ENCODE data around the gene TAAR8.
A peak's percentile ranks its signal among the peaks of the same experiment; 100 is the strongest.
"Not testable (repeated sequence)": the region's sequence is repeated elsewhere in the genome, so short reads cannot be mapped to it uniquely, and the experiment has no call there.

TAAR8 gene

GRCh38 chr6:132552372-132552771 is at the start of gene TAAR8:
Gene TAAR8 (plus strand): TSS chr6:132552672. CDS start chr6:132552693, 21 bp downstream.
- DNase-seq (ENCODE audit: low read depth, low spot score): no peak
- no peak within 1 kb of the TSS for H3K27ac ChIP-seq

- no peak overlapping the region for H3K27ac ChIP-seq
- no peak for DNase-seq (ENCODE audit: low read depth, low spot score)
Observed at GRCh38 chr6:132504757-132505156, 47.7 kb upstream of the TAAR8 start.

GRCh38 chr6:132505158-132505557 is 47.3 kb upstream of the TAAR8 start:
- no peak overlapping the region for H3K27ac ChIP-seq
- DNase-seq (ENCODE audit: low read depth, low spot score): no peak

GRCh38 chr6:132506461-132506860 is 46.0 kb upstream of the TAAR8 start:
- no peak for DNase-seq (ENCODE audit: low read depth, low spot score)
- H3K27ac ChIP-seq: no peak overlapping the region

- no peak overlapping the region for H3K27ac ChIP-seq
- no peak for DNase-seq (ENCODE audit: low read depth, low spot score)
Observed at GRCh38 chr6:132506869-132507808, 45.3 kb upstream of the TAAR8 start.

- no peak for DNase-seq (ENCODE audit: low read depth, low spot score)
- peak overlapping the region; percentile 78 for H3K27ac ChIP-seq
Observed at GRCh38 chr6:132511210-132511830, 41.2 kb upstream of the TAAR8 start.

GRCh38 chr6:132511831-132512220 is 40.6 kb upstream of the TAAR8 start:
- peak overlapping the region; percentile 78 for H3K27ac ChIP-seq
- DNase-seq (ENCODE audit: low read depth, low spot score): no peak

GRCh38 chr6:132512342-132512637 is 40.2 kb upstream of the TAAR8 start:
- DNase-seq (ENCODE audit: low read depth, low spot score): no peak
- peak overlapping the region; percentile 78 for H3K27ac ChIP-seq

GRCh38 chr6:132512638-132513632 is 39.5 kb upstream of the TAAR8 start, which contains the start of gene STX7:
Gene STX7 (minus strand): TSS chr6:132513116. CDS start chr6:132503530, 9,586 bp downstream.
- H3K27ac ChIP-seq: peak within 1 kb of the TSS; percentile 78
- DNase-seq (ENCODE audit: low read depth, low spot score): peak; percentile 78

- H3K27ac ChIP-seq: peak overlapping the region; percentile 78
- DNase-seq (ENCODE audit: low read depth, low spot score): no peak
Observed at GRCh38 chr6:132513831-132514545, 38.5 kb upstream of the TAAR8 start.

- no peak overlapping the region for H3K27ac ChIP-seq
- DNase-seq (ENCODE audit: low read depth, low spot score): no peak
Observed at GRCh38 chr6:132515386-132515785, 37.1 kb upstream of the TAAR8 start.

- no peak for DNase-seq (ENCODE audit: low read depth, low spot score)
- H3K27ac ChIP-seq: no peak overlapping the region
Observed at GRCh38 chr6:132520953-132521352, 31.5 kb upstream of the TAAR8 start.

- no peak overlapping the region for H3K27ac ChIP-seq
- no peak for DNase-seq (ENCODE audit: low read depth, low spot score)
Observed at GRCh38 chr6:132524646-132525045, 27.8 kb upstream of the TAAR8 start.

GRCh38 chr6:132525866-132526265 is 26.6 kb upstream of the TAAR8 start:
- H3K27ac ChIP-seq: no peak overlapping the region
- DNase-seq (ENCODE audit: low read depth, low spot score): no peak

GRCh38 chr6:132526461-132526860 is 26.0 kb upstream of the TAAR8 start:
- DNase-seq (ENCODE audit: low read depth, low spot score): no peak
- no peak overlapping the region for H3K27ac ChIP-seq

GRCh38 chr6:132527791-132528190 is 24.7 kb upstream of the TAAR8 start:
- DNase-seq (ENCODE audit: low read depth, low spot score): peak; percentile 14
- no peak overlapping the region for H3K27ac ChIP-seq

GRCh38 chr6:132530293-132530974 is 22.0 kb upstream of the TAAR8 start:
- DNase-seq (ENCODE audit: low read depth, low spot score): peak; percentile 16

GRCh38 chr6:132534546-132534945 is 17.9 kb upstream of the TAAR8 start:
- DNase-seq (ENCODE audit: low read depth, low spot score): not testable (repeated sequence)

More at GRCh38 chr6:132530293-132530974, 22.0 kb upstream of the TAAR8 start:
- no peak overlapping the region for H3K27ac ChIP-seq

GRCh38 chr6:132537145-132537544 is 15.3 kb upstream of the TAAR8 start:
- no peak for DNase-seq (ENCODE audit: low read depth, low spot score)
- no peak overlapping the region for H3K27ac ChIP-seq

More at GRCh38 chr6:132534546-132534945, 17.9 kb upstream of the TAAR8 start:
- H3K27ac ChIP-seq: not testable (repeated sequence)

All from epithelial cell of prostate (primary cell).